ENCODE data around the gene MVP.

- no peak for TF ChIP-seq CTCF (conservative IDR thresholded peaks at IDR 0.05)
- TF ChIP-seq ZFX (IDR thresholded peaks at IDR 0.05), result no peak
These were observed 29.1 kb upstream of the MVP start for GRCh38 chr16:29790949-29791844.
